Esophagus squamous epithelium (tissue), 4 donors: Measurements from ENCODE around the gene UPP2.

Experiments used
- POLR2A ChIP-seq, 4 donors: fragments of 450-650 bp; IDR thresholded peaks; one replicate each; pipeline ENCODE4 v1.6.1; 2017; ENCODE audit warnings: antibody characterized with exemption in 4 of 4, mild to moderate bottlenecking in 4 of 4, moderate library complexity in 3 of 4
- TF ChIP-seq, protein P1 (sequence below), 6 experiments: fragments of 450-650 bp in 4 of 6; fragments of 200-600 bp in 2 of 6; sonication (generic) in 2 of 6; IDR thresholded peaks; one replicate each; pipeline ENCODE4 v1.5.1; 2016 to 2019; ENCODE audit warnings: antibody characterized with exemption in 6 of 6, mild to moderate bottlenecking in 4 of 6, moderate library complexity in 4 of 6

- TF ChIP-seq, protein P1, sequence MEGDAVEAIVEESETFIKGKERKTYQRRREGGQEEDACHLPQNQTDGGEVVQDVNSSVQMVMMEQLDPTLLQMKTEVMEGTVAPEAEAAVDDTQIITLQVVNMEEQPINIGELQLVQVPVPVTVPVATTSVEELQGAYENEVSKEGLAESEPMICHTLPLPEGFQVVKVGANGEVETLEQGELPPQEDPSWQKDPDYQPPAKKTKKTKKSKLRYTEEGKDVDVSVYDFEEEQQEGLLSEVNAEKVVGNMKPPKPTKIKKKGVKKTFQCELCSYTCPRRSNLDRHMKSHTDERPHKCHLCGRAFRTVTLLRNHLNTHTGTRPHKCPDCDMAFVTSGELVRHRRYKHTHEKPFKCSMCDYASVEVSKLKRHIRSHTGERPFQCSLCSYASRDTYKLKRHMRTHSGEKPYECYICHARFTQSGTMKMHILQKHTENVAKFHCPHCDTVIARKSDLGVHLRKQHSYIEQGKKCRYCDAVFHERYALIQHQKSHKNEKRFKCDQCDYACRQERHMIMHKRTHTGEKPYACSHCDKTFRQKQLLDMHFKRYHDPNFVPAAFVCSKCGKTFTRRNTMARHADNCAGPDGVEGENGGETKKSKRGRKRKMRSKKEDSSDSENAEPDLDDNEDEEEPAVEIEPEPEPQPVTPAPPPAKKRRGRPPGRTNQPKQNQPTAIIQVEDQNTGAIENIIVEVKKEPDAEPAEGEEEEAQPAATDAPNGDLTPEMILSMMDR (IDR thresholded peaks at IDR 0.05), result no peak
- TF ChIP-seq POLR2A (IDR thresholded peaks at IDR 0.05), result no peak
These were observed 25.7 kb downstream of the UPP2 start for GRCh38 chr2:158127380-158127804.
